Smooth muscle cell (in vitro differentiated cells): ENCODE results near the gene TRIM54. TPM values are rescaled to one million over a fixed set of nuclear protein-coding genes. Genes with fewer than 3 reads are reported as not detected.

Experiments
- DNase-seq: peaks from one replicate; lab custom pipeline; 2025; ENCODE audit not compliant: unreplicated experiment; lab: John Stamatoyannopoulos, UW
- H2AFZ ChIP-seq: fragments of 200-600 bp; sonication (generic); 2 replicates; pipeline ENCODE4 v1.6.0; 2016; ENCODE audit warnings: antibody characterized with exemption, low read depth, mild to moderate bottlenecking
- H3F3A ChIP-seq: fragments of 200-600 bp; sonication (generic); 2 replicates; pipeline ENCODE4 v1.6.0; 2017; ENCODE audit warnings: antibody characterized with exemption, low read depth
- H3K27ac ChIP-seq: fragments of 200-600 bp; sonication (generic); 2 replicates; pipeline ENCODE4 v1.5.1; 2016; ENCODE audit warnings: low read depth, mild to moderate bottlenecking
- H3K27me3 ChIP-seq: fragments of 200-600 bp; sonication (generic); 2 replicates; pipeline ENCODE4 v1.6.1; 2016; ENCODE audit warnings: low read depth, mild to moderate bottlenecking
- H3K36me3 ChIP-seq: fragments of 200-600 bp; sonication (generic); 2 replicates; pipeline ENCODE4 v1.5.1; 2016; ENCODE audit warnings: low read depth
- H3K4me1 ChIP-seq: fragments of 200-600 bp; sonication (generic); 2 replicates; pipeline ENCODE4 v1.5.1; 2016; ENCODE audit warnings: low read depth
- H3K4me2 ChIP-seq: fragments of 200-600 bp; sonication (generic); 2 replicates; pipeline ENCODE4 v1.6.0; 2016; ENCODE audit warnings: mild to moderate bottlenecking
- H3K4me3 ChIP-seq: fragments of 200-600 bp; sonication (generic); 2 replicates; pipeline ENCODE4 v1.5.1; 2016; ENCODE audit warnings: mild to moderate bottlenecking
- H3K79me2 ChIP-seq: fragments of 200-600 bp; sonication (generic); 2 replicates; pipeline ENCODE4 v1.6.0; 2016; ENCODE audit warnings: low read depth, mild to moderate bottlenecking
- H3K9ac ChIP-seq: fragments of 200-600 bp; sonication (generic); 2 replicates; pipeline ENCODE4 v1.6.0; 2016; ENCODE audit warnings: low read depth
- H3K9me3 ChIP-seq: fragments of 200-600 bp; sonication (generic); replicated peaks from 2 replicates; pipeline ENCODE4 v1.5.1; 2016; ENCODE audit warnings: low read depth
- H4K20me1 ChIP-seq: fragments of 200-600 bp; sonication (generic); 2 replicates; pipeline ENCODE4 v1.6.0; 2016; ENCODE audit warnings: low read depth
- WGBS: methylation state at CpG from one replicate; pipeline ENCODE4 v1.1.7; 2016; ENCODE audit warnings: low lambda C conversion rate; 5-methylcytosine and 5-hydroxymethylcytosine counted together
- polyA plus RNA-seq: library from polyadenylated mRNA; unstranded; fragments of >200 nt; fragmentation: Nextera tagmentation; extraction: Ambion mirVana; gene quantifications from 2 replicates; pipeline ENCODE4 v1.2.1, GENCODE V29; 2016
- total RNA-seq: library from RNA; depleted of rRNA; stranded (reverse); fragments of >200 nt; gene quantifications from 2 replicates; pipeline ENCODE4 v1.2.3, GENCODE V29; 2014
- TF ChIP-seq, protein P1 (sequence below): fragments of 200-600 bp; sonication (generic); IDR thresholded peaks from 2 replicates; pipeline ENCODE4 v1.5.1; 2017; ENCODE audit warnings: borderline replicate concordance, mild to moderate bottlenecking, antibody characterized with exemption; ENCODE audit not compliant: insufficient read depth, poor library complexity, severe bottlenecking

The TRIM54 gene
- total and polyA plus RNA-seq, 2 experiments from 2014 or later: 0.22 TPM; not detected in 1

DNA sequence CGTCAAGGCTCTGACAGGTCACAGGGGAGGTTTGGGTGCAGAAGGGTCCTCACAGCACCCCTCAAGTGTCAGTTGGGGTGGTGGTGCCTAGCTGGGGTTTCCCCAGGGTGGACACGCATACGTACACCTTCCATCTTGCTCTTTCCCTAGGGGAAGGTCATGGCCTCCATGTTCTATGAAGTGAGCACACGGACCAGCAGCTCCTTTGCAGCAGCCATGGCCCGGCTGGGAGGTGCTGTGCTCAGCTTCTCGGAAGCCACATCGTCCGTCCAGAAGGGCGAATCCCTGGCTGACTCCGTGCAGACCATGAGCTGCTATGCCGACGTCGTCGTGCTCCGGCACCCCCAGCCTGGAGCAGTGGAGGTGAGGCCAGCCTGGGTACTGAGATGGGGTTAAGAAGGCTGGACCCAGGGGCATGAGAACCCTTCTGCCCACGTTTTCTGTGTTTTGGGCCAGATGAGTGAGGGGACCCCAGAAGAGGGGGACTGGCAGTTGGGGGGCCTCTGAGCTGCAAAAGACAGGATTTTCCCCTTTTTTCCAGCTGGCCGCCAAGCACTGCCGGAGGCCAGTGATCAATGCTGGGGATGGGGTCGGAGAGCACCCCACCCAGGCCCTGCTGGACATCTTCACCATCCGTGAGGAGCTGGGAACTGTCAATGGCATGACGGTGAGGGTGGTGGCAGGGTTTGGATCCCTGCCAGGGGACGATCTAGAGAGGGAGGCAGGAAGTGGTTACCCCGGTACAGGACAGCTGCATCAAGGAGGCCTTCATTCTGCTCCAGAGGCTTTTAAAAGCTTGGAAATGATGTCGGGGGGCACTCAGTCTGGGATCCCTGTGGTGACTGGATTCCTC lies 40.2 kb upstream of the TRIM54 start:
- no peak for DNase-seq
- WGBS: 94% methylated on average over 24 of the region's 24 CpGs
- Histone ChIP-seq H4K20me1 (no peaks in the 10 kb centered on the region), H3K9ac (no peak overlapping the region), H3K79me2 (no peaks in the 10 kb centered on the region), H3K4me2 (no peak overlapping the region), H3K4me3 (no peak overlapping the region), H3K27ac (no peak overlapping the region), H3K9me3 (no peaks in the 10 kb centered on the region), H3F3A (no peaks in the 10 kb centered on the region), H3K36me3 (peaks cover 5% of the 10 kb centered on the region), H2AFZ (no peak overlapping the region), H3K27me3 (no peaks in the 10 kb centered on the region), H3K4me1 (no peaks in the 10 kb centered on the region)
- TF ChIP-seq, protein P1, sequence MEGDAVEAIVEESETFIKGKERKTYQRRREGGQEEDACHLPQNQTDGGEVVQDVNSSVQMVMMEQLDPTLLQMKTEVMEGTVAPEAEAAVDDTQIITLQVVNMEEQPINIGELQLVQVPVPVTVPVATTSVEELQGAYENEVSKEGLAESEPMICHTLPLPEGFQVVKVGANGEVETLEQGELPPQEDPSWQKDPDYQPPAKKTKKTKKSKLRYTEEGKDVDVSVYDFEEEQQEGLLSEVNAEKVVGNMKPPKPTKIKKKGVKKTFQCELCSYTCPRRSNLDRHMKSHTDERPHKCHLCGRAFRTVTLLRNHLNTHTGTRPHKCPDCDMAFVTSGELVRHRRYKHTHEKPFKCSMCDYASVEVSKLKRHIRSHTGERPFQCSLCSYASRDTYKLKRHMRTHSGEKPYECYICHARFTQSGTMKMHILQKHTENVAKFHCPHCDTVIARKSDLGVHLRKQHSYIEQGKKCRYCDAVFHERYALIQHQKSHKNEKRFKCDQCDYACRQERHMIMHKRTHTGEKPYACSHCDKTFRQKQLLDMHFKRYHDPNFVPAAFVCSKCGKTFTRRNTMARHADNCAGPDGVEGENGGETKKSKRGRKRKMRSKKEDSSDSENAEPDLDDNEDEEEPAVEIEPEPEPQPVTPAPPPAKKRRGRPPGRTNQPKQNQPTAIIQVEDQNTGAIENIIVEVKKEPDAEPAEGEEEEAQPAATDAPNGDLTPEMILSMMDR: no peak

DNA sequence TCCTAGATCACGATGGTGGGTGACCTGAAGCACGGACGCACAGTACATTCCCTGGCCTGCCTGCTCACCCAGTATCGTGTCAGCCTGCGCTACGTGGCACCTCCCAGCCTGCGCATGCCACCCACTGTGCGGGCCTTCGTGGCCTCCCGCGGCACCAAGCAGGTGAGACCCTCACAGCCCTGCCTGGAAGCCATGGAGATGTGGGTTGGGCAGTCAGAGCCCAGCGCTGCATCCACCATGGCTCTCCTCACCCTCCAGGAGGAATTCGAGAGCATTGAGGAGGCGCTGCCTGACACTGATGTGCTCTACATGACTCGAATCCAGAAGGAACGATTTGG lies 39.6 kb upstream of the TRIM54 start:
- Histone ChIP-seq H3K9me3 (no peaks in the 10 kb centered on the region), H3K4me1 (no peaks in the 10 kb centered on the region), H4K20me1 (no peaks in the 10 kb centered on the region), H3K27me3 (no peaks in the 10 kb centered on the region), H3K9ac (no peak overlapping the region), H3K4me3 (no peak overlapping the region), H3K79me2 (no peaks in the 10 kb centered on the region), H3K27ac (no peak overlapping the region), H3F3A (no peaks in the 10 kb centered on the region), H2AFZ (no peak overlapping the region), H3K36me3 (peaks cover 5% of the 10 kb centered on the region), H3K4me2 (no peak overlapping the region)
- no peak for DNase-seq
- TF ChIP-seq, protein P1: no peak
- WGBS: 98% methylated on average over 16 of the region's 16 CpGs

DNA sequence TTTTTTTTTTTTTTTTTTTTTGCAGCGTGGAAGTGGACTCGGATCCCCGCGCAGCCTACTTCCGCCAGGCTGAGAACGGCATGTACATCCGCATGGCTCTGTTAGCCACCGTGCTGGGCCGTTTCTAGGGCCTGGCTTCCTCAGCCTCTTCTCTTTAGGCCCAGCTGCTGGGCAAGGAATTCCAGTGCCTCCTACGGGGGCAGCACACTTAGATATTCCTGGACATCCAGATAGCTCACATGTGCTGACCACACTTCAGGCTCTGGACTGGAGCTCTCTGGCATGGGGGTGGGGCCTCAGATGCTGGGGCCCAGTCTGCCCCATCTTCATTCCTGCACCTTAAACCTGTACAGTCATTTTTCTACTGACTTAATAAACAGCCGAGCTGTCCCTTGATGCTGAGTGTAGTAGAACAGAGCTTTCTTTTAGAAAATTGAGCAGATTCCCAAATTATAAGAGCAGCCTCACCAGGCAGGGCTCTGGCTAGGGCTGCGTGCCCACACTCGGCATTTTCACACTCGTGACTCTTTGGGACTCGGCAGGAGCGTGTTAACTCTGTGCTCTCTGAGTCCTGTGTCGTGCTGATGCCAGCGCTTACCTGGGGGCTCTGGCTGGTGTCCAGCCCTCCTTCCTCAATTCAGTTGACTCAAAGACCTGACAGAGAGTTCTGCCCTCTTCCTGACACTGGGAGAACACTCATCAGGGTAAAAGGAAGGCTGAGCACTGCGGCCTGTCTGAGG lies 38.7 kb upstream of the TRIM54 start:
- Histone ChIP-seq H4K20me1 (no peaks in the 10 kb centered on the region), H3K4me3 (no peak overlapping the region), H3K4me1 (no peaks in the 10 kb centered on the region), H3K27me3 (no peaks in the 10 kb centered on the region), H3K9ac (no peak overlapping the region), H3K4me2 (no peak overlapping the region), H3F3A (no peaks in the 10 kb centered on the region), H2AFZ (no peak overlapping the region), H3K36me3 (peaks cover 5% of the 10 kb centered on the region), H3K79me2 (no peaks in the 10 kb centered on the region), H3K27ac (no peak overlapping the region), H3K9me3 (no peaks in the 10 kb centered on the region)
- TF ChIP-seq, protein P1: no peak
- WGBS: 94% methylated on average over 19 of the region's 19 CpGs
- no peak for DNase-seq
